ENCODE data around the gene PKDCC. TPM values are rescaled to one million over a fixed set of nuclear protein-coding genes. Genes with fewer than 3 reads are reported as not detected.

Gene PKDCC
- total and polyA plus RNA-seq, 2 of the 13 experiments (the other 11 are each of a cell fraction or from before 2014, with no cell fraction given), result 52.6 to 58.8 TPM

DNA sequence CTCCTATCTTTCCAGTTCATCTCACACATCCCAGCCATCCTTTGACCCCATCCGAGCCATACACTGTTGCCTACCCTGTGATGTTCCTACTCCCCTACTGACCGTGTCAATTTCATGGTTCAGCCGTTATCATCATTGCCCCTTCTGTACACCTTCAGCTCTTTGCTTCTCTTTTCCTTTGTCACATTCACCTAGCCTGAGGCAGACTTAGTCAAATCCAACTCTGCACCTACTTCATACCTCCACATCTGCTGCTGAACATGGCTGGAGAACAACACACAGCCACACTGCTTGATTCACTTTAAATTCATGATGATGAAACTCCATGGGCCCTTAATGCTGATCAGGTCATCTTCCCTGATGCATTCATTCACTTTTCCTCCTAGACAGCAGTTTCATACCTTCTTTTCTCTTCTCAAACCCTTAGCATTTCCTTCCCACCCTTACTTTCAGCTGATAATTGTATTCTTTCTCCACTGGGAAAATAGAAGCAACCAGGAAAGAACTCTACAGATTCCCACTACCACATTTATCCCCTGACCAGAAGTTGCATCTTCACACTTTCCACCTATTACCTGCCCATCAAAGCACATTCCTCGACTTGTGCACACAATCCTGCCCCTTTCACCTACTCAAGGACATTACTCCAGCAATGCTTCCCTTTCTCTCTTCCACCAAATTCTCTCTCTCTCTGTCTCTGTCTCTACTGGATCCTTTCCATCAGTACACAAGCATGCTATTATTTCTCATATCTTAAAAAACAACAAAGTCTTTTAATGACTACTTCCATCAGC is 59.6 kb downstream of the PKDCC start (continued):
- TF ChIP-seq CAMTA2 (CRISPR knock-in tag; IDR thresholded peaks at IDR 0.05; ENCODE audit: borderline replicate concordance) (no peak), ATRX (CRISPR knock-in tag; IDR thresholded peaks at IDR 0.05; ENCODE audit: borderline replicate concordance) (no peak), ZSCAN25 (CRISPR knock-in tag; IDR thresholded peaks at IDR 0.05) (no peak), ZNF329 (CRISPR knock-in tag; IDR thresholded peaks at IDR 0.05; ENCODE audit: low read depth) (no peak), TBP (CRISPR knock-in tag; IDR thresholded peaks at IDR 0.05) (no peak), ZSCAN12 (CRISPR knock-in tag; IDR thresholded peaks at IDR 0.05) (no peak), TCF7L2 (IDR thresholded peaks at IDR 0.05; ENCODE audit: low read depth, low read length) (no peak), ZNF703 (CRISPR knock-in tag; IDR thresholded peaks at IDR 0.05; ENCODE audit: borderline replicate concordance) (no peak), ZNF619 (CRISPR knock-in tag; IDR thresholded peaks at IDR 0.05) (no peak), GATA4 (IDR thresholded peaks at IDR 0.05; ENCODE audit: borderline replicate concordance, low read depth) (no peak), CCAR2 (optimal IDR thresholded peaks at IDR 0.05; ENCODE audit: low read depth, low read length) (no peak), NCOA1 (CRISPR knock-in tag; IDR thresholded peaks at IDR 0.05) (no peak), ZNF773 (CRISPR knock-in tag; IDR thresholded peaks at IDR 0.05; ENCODE audit: borderline replicate concordance) (no peak), E2F5 (CRISPR knock-in tag; conservative IDR thresholded peaks at IDR 0.05) (no peak), TBX2 (CRISPR knock-in tag; IDR thresholded peaks at IDR 0.05; ENCODE audit: borderline replicate concordance) (peak; percentile 52), HNRNPH1 (optimal IDR thresholded peaks at IDR 0.05; ENCODE audit: low read depth, low read length) (no peak), FOXA1 (IDR thresholded peaks at IDR 0.05) (no peak), FOXA1 (CRISPR knock-in tag; IDR thresholded peaks at IDR 0.05) (peak; percentile 50), MTF1 (CRISPR knock-in tag; IDR thresholded peaks at IDR 0.05) (no peak), CCDC6 (CRISPR knock-in tag; IDR thresholded peaks at IDR 0.05) (no peak), KLF9 (CRISPR knock-in tag; IDR thresholded peaks at IDR 0.05; ENCODE audit: low read depth) (no peak), ZMYM3 (CRISPR knock-in tag; IDR thresholded peaks at IDR 0.05) (0 out of 2 replicates have a peak, but pooled peaks have one; percentile 25), CHD2 (IDR thresholded peaks at IDR 0.05; ENCODE audit: low read depth, low read length) (no peak)
- TF ChIP-seq, protein P1, sequence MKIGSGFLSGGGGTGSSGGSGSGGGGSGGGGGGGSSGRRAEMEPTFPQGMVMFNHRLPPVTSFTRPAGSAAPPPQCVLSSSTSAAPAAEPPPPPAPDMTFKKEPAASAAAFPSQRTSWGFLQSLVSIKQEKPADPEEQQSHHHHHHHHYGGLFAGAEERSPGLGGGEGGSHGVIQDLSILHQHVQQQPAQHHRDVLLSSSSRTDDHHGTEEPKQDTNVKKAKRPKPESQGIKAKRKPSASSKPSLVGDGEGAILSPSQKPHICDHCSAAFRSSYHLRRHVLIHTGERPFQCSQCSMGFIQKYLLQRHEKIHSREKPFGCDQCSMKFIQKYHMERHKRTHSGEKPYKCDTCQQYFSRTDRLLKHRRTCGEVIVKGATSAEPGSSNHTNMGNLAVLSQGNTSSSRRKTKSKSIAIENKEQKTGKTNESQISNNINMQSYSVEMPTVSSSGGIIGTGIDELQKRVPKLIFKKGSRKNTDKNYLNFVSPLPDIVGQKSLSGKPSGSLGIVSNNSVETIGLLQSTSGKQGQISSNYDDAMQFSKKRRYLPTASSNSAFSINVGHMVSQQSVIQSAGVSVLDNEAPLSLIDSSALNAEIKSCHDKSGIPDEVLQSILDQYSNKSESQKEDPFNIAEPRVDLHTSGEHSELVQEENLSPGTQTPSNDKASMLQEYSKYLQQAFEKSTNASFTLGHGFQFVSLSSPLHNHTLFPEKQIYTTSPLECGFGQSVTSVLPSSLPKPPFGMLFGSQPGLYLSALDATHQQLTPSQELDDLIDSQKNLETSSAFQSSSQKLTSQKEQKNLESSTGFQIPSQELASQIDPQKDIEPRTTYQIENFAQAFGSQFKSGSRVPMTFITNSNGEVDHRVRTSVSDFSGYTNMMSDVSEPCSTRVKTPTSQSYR (CRISPR knock-in tag; IDR thresholded peaks at IDR 0.05; ENCODE audit: borderline replicate concordance), result no peak
- TF ChIP-seq, protein P2, sequence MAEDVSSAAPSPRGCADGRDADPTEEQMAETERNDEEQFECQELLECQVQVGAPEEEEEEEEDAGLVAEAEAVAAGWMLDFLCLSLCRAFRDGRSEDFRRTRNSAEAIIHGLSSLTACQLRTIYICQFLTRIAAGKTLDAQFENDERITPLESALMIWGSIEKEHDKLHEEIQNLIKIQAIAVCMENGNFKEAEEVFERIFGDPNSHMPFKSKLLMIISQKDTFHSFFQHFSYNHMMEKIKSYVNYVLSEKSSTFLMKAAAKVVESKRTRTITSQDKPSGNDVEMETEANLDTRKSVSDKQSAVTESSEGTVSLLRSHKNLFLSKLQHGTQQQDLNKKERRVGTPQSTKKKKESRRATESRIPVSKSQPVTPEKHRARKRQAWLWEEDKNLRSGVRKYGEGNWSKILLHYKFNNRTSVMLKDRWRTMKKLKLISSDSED (CRISPR knock-in tag; IDR thresholded peaks at IDR 0.05), result no peak
- TF ChIP-seq, protein P3, sequence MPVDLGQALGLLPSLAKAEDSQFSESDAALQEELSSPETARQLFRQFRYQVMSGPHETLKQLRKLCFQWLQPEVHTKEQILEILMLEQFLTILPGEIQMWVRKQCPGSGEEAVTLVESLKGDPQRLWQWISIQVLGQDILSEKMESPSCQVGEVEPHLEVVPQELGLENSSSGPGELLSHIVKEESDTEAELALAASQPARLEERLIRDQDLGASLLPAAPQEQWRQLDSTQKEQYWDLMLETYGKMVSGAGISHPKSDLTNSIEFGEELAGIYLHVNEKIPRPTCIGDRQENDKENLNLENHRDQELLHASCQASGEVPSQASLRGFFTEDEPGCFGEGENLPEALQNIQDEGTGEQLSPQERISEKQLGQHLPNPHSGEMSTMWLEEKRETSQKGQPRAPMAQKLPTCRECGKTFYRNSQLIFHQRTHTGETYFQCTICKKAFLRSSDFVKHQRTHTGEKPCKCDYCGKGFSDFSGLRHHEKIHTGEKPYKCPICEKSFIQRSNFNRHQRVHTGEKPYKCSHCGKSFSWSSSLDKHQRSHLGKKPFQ (CRISPR knock-in tag; IDR thresholded peaks at IDR 0.05; ENCODE audit: insufficient replicate concordance), result no peak

All from HepG2 (cell line).